ENCODE results near the gene RGMB. TPM values are rescaled to one million over a fixed set of nuclear protein-coding genes. Genes with fewer than 3 reads are reported as not detected.
A peak's percentile ranks its signal among the peaks of the same experiment; 100 is the strongest.

The RGMB gene
- total RNA-seq, 1 donor from 2014 or later = 206 TPM

DNA sequence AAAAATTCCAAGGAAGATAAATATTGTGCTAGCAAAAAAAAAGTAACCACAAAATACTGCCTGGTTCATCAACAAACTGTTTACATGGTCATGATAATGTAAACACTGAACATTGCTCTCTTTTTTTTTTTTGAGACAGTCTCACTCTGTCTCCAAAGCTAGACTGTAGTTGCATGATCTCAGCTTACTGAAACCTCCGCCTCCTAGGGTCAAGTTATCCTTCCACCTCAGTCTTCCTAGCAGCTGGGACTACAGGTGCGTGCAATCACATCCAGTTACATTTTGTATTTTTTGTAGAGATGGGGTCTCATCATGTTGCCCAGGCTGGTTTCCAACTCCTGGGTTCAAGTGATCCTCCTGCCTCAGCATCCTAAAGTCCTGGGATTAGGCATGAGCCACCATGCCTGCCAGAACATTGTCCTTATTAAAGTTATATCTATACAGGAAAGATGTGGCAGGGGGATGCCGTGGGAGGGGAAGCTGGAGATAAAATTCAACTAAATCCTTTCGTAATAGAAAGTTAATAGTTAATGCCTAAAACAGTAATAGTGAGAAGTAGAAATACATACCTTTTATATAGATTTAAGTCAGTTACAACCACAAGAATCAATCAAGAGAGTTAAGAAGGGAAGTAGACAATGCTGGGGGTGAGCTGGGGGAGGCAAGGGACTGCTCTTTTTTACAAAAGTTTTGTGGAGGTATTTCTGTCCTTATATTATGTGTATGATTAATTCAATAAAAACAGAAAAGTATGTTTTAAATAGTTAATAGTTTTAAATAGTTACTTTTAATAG, 52.3 kb downstream of the RGMB start:
- DNase-seq (ENCODE audit: low read depth) = no peak

DNA sequence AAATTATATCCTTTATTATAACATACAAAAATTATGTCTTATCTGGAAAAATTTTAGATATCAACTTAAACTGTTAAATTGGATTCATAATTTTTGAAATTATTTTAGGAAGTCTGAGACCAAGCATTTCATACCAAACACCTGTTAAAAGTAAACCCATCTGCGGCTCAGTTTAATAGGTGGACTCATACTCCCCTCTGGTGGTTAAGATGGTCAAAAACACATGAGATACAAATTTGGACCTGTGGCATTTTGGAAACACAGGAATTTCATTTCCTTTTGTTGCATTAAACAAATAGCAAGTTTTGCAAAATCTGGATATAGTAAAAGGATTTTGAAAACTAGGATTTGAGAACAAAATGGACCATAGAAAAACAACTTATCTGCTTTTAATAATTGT, 53.7 kb downstream of the RGMB start:
- peak; percentile 74 for DNase-seq (ENCODE audit: low read depth)

DNA sequence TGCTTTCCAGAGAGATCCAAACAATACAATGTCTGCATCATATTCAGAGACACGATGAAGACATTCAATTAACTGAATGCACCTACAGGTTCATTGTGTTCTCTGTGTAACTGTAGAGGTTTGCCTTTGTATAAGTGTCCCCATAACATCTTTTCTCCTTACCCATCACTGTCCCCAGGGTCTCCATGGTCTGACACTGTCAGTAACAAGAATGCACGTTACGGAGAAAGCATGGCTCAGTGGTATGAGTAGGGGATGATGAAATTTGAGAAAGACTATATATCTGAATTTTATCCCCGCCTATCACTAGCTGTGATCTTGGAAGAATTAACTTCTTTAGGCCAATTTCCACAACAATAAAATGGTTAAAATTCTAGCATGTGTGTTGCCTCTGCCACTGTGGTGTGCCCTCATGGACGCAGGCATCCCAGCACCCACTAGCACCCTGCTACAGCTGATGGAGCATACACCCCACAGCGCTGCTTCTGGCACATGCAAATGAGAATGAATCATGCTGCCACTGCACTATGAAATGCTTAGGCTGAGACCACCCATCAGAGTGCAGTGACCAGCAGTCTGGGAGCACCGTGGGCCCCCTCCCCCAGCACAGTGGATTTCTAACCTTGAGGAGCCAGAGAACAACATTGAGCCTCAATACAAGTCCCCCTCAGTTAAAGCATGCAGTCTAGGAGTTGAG, 54.3 kb downstream of the RGMB start:
- no peak for DNase-seq (ENCODE audit: low read depth)

DNA sequence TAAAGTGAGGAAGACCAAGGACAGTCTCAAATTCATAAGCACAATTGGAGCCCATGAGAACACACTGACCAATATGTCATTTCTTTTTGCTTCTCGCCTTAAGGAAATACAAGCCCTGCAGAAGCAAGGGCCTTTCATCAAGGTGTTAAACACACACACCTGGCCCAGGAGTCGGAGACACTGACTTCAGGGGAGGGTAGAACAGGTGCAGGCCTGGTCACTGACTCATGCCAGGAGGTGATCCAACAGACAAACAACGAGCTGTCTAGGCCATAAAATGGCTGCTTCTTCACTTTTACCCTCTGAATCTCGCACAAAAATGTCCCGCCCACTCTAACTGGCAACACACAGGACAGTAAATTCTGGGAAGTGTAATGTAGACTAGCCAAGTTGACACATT, 62.7 kb downstream of the RGMB start:
- no peak for DNase-seq (ENCODE audit: low read depth)

DNA sequence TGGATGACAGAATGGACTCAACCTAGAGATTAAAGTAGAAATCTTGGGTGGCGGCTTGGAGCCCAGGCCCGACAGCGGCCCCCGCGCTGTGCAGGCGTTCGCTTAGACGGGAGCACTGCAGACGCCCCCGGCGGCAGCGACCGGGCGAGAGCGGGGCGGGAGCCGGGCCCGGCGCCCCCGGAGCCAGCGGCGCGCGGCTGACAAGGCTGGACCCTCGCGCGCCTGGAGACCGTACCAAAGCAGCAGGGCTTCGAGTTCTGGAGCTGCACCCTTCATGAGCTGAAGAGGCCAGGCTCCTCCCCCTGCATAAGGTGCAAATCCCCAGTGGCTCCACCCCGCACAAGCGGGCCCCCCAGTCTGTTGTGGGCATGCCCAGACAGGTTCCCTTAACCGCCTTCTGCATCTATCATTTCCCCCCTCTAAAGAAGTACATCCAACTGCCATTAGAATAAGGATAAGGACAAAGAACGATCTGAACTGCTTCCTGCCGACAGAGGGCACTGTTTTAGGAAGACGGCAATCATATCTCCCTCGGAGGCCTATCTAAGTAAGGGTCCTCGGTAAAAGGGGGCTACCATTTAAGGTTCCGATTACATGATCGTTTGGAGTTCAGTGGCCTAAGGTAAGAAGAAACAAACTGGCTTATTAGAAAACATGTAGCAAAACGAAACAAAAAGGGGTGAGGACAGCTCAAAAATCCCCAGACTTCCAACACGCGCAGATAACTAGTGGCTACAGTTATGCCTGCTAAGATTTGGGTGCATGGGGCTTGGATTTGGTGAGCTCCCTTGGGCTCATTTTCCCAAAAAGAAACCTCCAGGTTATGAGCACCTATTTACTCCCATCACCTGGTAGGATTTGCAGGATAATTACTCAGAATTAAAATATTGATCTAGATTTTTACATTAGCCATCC, 66.3 kb downstream of the RGMB start:
- no peak for DNase-seq (ENCODE audit: low read depth)

DNA sequence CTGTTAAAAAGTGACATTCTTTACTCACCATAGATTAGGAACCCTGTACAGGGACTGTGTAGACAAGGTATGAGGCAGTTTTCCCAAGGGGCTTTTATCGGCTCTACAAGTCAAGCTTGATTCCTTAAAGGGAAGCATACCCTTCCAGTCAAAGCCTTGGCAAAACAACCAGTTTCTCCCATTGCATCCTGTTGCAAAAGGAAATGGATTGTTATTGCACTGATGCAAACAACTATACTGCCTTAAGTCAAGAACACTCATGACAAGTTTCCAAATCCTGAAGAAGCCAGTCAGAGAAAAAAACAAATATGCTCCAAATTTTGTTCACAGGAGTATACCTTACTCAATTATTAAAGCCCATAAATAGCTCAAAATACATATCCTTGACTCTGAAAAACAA, 67.5 kb downstream of the RGMB start:
- no peak for DNase-seq (ENCODE audit: low read depth)

DNA sequence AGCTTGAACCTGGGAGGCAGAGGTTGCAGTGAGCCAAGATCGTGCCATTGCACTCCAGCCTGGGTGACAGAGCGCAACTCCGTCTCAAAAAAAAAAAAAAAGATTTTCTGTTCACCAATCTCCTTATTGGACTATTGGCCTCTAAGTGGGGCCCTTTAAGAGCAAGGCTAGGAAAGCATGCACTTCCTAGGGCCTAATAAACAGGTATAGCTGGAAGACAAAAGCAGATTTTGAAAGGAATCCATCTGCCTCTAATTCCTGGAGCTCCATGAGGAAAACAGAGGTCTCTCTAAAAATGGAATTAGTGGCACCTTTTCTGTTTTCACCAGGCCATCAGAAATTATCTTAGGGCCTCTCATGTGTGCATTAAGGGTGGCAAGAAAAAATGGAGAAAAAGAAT, 70.0 kb downstream of the RGMB start:
- DNase-seq (ENCODE audit: low read depth) = no peak

DNA sequence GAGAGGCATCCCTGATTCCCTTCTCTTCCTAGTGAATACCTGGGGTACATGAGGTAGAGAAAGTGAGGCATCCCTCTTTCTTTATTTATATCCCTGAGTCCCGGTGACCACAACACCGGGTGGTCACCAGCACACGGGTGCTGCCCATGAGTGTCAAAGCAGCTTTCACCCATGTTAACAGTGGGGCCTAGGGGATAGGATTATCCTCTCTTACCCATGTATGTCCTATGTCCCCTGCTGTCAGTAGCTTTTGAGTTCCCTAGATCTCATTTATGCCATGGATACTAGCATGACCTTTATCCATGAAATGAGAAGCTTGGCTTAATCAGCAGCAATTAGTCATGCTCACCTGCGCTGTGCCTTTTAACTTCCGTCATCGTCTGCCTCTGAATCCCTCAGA, 71.4 kb downstream of the RGMB start:
- DNase-seq (ENCODE audit: low read depth) = no peak

DNA sequence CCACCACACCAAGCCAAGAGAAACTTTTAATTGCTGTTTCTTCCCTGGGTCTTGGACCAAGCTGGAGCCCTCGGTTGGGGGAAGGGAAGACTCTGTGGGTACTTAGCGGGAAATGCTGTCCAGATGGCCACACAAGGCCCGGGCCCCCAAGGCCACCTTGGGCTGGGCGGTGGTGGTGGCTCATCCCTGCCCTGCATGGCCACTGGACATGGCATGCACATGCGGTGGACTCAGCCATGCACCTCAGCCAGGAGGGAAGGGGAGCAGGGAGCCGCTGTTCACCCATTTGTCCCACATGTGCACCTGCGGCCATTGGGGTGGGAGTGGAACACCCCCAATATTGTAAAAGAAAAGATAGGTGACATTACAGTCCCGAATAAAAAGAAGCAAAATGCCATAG, 72.4 kb downstream of the RGMB start:
- no peak for DNase-seq (ENCODE audit: low read depth)

Other genes starting within 250 kb of the RGMB start
- gene CHD1, start 155.3 kb downstream of the RGMB start, total RNA-seq = 30.6 and 31.6 TPM in 2 replicates

Data from myocyte (in vitro differentiated cells).